Activated T-helper 9 cell treated with anti-CD3 and anti-CD28 coated beads, Interleukin-2, amount 50 U/mL, for 16 hours (primary cell): ENCODE measurements around the gene DGLUCY.
A peak's percentile ranks its signal among the peaks of the same experiment; 100 is the strongest.
"Not testable (repeated sequence)": the region's sequence is repeated elsewhere in the genome, so short reads cannot be mapped to it uniquely, and the experiment has no call there.

Experiments
- DNase-seq: peaks from one replicate; pipeline ENCODE4 v3.0.0-alpha.2; 2020; ENCODE audit warnings: low read depth

Gene DGLUCY

GRCh38 chr14:91233936-91234790 is 120.3 kb downstream of the DGLUCY start:
- DNase-seq = no peak

GRCh38 chr14:91234791-91235114 is 120.9 kb downstream of the DGLUCY start:
- no peak for DNase-seq

GRCh38 chr14:91235841-91236240 is 122.0 kb downstream of the DGLUCY start:
- DNase-seq = no peak

GRCh38 chr14:91237219-91237618 is 123.3 kb downstream of the DGLUCY start:
- DNase-seq = no peak

- no peak for DNase-seq
Measured at GRCh38 chr14:91238085-91238484, 124.2 kb downstream of the DGLUCY start.

- no peak for DNase-seq
Measured at GRCh38 chr14:91238661-91239060, 124.8 kb downstream of the DGLUCY start.

- no peak for DNase-seq
Measured at GRCh38 chr14:91241863-91242262, 128.0 kb downstream of the DGLUCY start.

- DNase-seq = no peak
Measured at GRCh38 chr14:91242635-91243034, 128.8 kb downstream of the DGLUCY start.

GRCh38 chr14:91243074-91243471 is 129.2 kb downstream of the DGLUCY start:
- DNase-seq = no peak

GRCh38 chr14:91244501-91244901 is 130.6 kb downstream of the DGLUCY start, which contains the start of gene GPR68:
TSS of gene GPR68 (minus strand) at chr14:91244704. CDS start at chr14:91235050, 9,654 bp downstream.
- DNase-seq = no peak

GRCh38 chr14:91245029-91245428 is 131.2 kb downstream of the DGLUCY start:
- peak; percentile 50 for DNase-seq

- DNase-seq = not testable (repeated sequence)
Measured at GRCh38 chr14:91245616-91246015, 131.7 kb downstream of the DGLUCY start.

- DNase-seq = peak; percentile 63
Measured at GRCh38 chr14:91246051-91246852, 132.4 kb downstream of the DGLUCY start.

- no peak for DNase-seq
Measured at GRCh38 chr14:91249841-91250616, 136.2 kb downstream of the DGLUCY start.

GRCh38 chr14:91250912-91251311 is 137.0 kb downstream of the DGLUCY start:
- no peak for DNase-seq

GRCh38 chr14:91252871-91253794 is 139.3 kb downstream of the DGLUCY start:
- peak; percentile 51 for DNase-seq

GRCh38 chr14:91253795-91254323 is 140.0 kb downstream of the DGLUCY start:
- no peak for DNase-seq

- DNase-seq = no peak
Measured at GRCh38 chr14:91254461-91254860, 140.6 kb downstream of the DGLUCY start.

GRCh38 chr14:91255026-91255695 is 141.3 kb downstream of the DGLUCY start:
- DNase-seq = no peak

- DNase-seq = no peak
Measured at GRCh38 chr14:91256661-91257060, 142.8 kb downstream of the DGLUCY start.
